DOHH2 (cell line): ENCODE data around the gene RPA1.

Source experiments
- EZH2phosphoT487 ChIP-seq: fragments of 200-600 bp; sonication (generic); IDR thresholded peaks from 2 replicates; pipeline ENCODE4 v1.6.1; 2017; ENCODE audit warnings: borderline replicate concordance, mild to moderate bottlenecking, antibody characterized with exemption, low read length, moderate library complexity, mixed read lengths
- TF ChIP-seq, protein P1 (sequence below): fragments of 200-600 bp; sonication (generic); IDR thresholded peaks from one replicate; pipeline ENCODE4 v1.5.1; 2014; ENCODE audit warnings: antibody characterized with exemption, mild to moderate bottlenecking, low read depth, low read length; ENCODE audit not compliant: poor library complexity, severe bottlenecking

DNA sequence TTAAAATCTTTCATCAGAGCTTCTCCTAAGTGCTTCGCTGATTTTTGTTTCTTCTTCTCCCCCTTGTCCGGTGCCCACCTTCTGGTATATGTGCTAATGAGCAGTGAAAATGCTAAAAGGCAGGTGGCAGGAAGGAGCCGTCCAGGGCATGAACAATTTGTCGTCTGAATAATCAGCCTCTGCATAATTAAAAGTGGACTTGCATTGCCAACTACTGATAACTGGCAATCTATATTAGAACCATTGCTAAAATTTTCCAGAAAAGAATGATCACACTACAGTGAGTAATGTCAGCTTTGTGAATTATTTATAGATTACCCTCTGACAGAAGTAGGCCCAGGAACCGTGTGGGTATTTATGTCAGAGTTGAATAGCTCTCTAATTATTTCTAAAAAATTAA lies 39.9 kb upstream of the RPA1 start:
- TF ChIP-seq, protein P1, sequence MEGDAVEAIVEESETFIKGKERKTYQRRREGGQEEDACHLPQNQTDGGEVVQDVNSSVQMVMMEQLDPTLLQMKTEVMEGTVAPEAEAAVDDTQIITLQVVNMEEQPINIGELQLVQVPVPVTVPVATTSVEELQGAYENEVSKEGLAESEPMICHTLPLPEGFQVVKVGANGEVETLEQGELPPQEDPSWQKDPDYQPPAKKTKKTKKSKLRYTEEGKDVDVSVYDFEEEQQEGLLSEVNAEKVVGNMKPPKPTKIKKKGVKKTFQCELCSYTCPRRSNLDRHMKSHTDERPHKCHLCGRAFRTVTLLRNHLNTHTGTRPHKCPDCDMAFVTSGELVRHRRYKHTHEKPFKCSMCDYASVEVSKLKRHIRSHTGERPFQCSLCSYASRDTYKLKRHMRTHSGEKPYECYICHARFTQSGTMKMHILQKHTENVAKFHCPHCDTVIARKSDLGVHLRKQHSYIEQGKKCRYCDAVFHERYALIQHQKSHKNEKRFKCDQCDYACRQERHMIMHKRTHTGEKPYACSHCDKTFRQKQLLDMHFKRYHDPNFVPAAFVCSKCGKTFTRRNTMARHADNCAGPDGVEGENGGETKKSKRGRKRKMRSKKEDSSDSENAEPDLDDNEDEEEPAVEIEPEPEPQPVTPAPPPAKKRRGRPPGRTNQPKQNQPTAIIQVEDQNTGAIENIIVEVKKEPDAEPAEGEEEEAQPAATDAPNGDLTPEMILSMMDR: no peak
- no peak for TF ChIP-seq EZH2phosphoT487
